Prostate gland (tissue), 2 donors: ENCODE measurements around the gene MAGI3.

ENCODE experiments used
- POLR2A ChIP-seq: fragments of 450-650 bp; IDR thresholded peaks from one replicate; pipeline ENCODE4 v1.6.1; 2016; ENCODE audit warnings: antibody characterized with exemption, mild to moderate bottlenecking
- POLR2AphosphoS5 ChIP-seq: sonication (generic); formaldehyde crosslinking; IDR thresholded peaks from one replicate; pipeline ENCODE4 v1.6.1; 2017; ENCODE audit warnings: antibody characterized with exemption
- TF ChIP-seq, protein P1 (sequence below), 4 experiments: fragments of 200-600 bp in 2 of 4; fragments of 450-650 bp in 2 of 4; sonication (generic) in 2 of 4; IDR thresholded peaks; 1 replicate in 3 of 4; 2 replicates in 1 of 4; pipeline ENCODE4 v1.5.1; 2016 to 2019; ENCODE audit warnings: antibody characterized with exemption in 4 of 4, mild to moderate bottlenecking in 2 of 4, moderate library complexity in 2 of 4

- TF ChIP-seq, protein P1, sequence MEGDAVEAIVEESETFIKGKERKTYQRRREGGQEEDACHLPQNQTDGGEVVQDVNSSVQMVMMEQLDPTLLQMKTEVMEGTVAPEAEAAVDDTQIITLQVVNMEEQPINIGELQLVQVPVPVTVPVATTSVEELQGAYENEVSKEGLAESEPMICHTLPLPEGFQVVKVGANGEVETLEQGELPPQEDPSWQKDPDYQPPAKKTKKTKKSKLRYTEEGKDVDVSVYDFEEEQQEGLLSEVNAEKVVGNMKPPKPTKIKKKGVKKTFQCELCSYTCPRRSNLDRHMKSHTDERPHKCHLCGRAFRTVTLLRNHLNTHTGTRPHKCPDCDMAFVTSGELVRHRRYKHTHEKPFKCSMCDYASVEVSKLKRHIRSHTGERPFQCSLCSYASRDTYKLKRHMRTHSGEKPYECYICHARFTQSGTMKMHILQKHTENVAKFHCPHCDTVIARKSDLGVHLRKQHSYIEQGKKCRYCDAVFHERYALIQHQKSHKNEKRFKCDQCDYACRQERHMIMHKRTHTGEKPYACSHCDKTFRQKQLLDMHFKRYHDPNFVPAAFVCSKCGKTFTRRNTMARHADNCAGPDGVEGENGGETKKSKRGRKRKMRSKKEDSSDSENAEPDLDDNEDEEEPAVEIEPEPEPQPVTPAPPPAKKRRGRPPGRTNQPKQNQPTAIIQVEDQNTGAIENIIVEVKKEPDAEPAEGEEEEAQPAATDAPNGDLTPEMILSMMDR (IDR thresholded peaks at IDR 0.05): no peak
- TF ChIP-seq POLR2A (no peak), POLR2AphosphoS5 (no peak)
Measured at GRCh38 chr1:113582084-113582483, 191.8 kb downstream of the MAGI3 start.
